HK-2 (cell line): ENCODE results near the gene NIPBL.
"Not testable (repeated sequence)": the region's sequence is repeated elsewhere in the genome, so short reads cannot be mapped to it uniquely, and the experiment has no call there.

Source experiments
- DNase-seq: peaks from one replicate; pipeline ENCODE4 v3.0.0-alpha.2; 2018; ENCODE audit not compliant: unreplicated experiment

The NIPBL gene

DNA sequence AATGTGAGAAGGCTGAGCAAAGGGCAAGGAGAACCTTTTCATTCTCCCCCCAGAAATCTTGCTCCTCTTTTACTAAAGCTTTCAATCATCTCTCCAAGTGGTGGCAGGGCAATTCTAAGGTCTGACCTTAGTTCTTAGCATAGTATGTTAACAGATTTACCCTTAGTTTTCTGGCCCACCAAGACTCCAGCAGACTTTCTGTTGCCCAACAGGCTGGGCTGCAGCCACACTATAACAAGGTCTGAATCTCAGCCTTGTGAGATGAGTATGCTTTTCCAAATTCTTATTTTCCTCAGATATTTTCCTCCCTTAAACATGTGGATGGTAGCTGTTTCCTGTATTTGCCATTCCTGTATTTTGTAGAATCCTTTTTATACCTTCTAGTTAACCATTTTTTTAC is 69.5 kb downstream of the NIPBL start:
- DNase-seq: no peak

DNA sequence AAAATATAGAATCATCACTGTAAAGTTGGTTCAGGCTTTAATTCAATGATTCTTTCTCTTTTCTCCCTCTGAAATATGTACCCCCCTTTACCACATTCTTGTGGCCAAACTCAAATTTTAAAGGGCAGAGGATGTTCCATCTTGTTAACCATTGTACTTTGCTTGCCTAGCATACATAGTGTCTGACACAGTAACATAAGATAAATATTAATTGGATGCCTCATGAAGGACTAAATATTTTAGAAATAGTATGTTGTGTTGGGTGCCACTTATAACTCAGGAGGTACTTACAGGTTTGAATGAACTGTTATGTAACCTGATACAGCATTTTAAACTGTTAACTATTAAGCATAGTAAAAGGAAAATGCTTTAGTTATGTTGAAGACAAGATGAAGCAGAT is 71.5 kb downstream of the NIPBL start:
- DNase-seq: no peak

- DNase-seq: no peak
These were observed 72.1 kb downstream of the NIPBL start for GRCh38 chr5:36948650-36949049.

DNA sequence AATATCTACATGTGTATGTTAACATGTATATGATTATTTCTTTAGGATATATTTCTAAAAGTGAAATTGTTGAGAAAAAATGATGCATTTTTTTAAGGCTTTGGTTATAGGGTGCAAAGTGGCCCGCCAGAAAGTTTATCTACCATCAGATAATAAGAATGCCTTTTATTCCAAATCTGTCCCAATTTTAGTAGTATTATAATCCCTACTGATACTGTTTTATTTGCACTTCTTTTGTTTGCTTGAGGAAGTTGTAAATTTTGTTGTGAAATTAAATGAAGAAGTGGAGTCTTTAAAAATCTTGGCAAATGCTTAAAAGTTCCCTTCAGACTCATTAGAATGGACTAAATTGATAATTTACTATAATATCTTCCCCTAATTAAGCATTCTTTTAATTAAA is 73.0 kb downstream of the NIPBL start:
- DNase-seq: no peak

DNA sequence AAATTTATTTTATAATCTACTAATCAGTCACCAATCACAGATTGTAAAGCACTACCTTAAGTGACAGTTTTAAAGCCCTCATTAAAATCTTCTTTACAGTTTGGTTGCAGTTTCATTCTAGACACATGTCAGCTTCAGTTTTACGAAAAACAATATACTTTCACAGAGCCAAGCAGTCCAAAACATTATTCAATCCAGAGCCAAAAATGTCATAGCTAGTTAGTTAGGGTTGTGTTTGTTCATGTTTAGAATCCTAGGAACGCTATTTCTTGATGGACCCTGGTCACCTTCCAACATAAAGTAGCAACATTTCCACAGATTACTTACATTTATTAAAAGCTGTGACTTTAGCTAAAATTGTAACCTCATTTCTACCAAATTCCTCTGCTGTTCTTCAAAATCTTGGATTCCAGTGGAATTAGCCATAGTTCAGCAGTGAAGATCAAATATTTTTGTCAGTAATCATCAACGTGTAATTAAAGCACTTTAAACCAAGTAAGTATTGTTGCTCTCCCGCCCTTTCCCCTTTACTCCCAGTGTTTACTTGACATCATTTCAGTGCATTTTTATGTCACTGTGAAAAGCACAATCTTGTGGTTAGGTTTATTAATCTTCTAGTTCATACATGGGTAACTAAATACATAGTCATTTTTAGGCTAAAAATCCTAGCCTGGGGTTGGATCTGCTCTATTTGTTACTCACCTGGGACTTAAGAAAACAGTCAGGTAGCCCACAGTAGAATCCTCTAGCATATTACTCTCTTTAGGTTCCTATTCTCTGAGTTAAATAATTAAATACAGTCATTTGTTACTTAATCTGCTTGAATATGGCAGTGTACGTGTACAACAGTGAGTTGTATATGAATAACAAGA is 74.3 kb downstream of the NIPBL start:
- DNase-seq: no peak

DNA sequence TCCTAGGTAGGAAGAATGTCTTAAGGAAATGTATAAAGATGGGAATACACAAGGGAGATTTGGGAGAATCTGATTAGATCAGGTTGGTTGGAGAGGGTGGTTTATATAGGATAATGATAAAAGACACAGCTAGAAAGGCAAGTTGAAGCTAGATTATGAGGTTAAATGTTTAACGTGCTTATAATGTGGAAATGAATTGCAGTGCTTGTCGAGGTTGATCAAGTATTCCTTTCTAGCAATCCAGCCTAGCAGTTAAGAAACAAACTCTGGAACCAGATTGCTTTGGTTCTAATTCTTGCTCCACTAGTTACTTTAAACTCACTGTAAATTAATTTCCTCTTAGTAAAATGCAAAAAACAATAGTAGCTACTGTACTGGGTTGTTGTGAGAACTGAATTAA is 76.5 kb downstream of the NIPBL start:
- DNase-seq: no peak

DNA sequence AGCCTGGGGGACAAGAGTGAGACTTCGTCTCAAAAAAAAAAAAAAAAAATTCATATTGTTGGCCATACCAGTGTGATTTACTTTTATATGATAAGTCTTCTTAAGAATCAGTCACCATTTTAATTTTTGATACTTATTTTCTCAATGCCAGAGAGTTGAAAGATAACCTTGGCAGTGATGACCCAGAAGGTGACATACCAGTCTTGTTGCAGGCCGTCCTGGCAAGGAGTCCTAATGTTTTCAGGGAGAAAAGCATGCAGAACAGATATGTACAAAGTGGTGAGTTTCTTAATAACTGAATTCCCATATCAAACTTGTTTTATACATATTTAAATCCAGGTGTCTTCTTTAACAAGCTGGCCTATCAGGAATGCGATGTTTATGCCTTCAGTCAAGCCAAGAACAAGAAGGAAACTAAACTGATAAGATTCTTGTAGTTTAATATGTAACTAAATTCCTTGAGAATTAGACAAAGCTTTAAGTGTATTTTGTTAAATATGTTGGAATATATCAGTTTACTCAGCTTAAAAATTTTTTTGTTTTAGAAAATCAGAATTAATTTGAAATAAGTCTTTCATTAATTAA is 81.5 kb downstream of the NIPBL start:
- DNase-seq: no peak

DNA sequence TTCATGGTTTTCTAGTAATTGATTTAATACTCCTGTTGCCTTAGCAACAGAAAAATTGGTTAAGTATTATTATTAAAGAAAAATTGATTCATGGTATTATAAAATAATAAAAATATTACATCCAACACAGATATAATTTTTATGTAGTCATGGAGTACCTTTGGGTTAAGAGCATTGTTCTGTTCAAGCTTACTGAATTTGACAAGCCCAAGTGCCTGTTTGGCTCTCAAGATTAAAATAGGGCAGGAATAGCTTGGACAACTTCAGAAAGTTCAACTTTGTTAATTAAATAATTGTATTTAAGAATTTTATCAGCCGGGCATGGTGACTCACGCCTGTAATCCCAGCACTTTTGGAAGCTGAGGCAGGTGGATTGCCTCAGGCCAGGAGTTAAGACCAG is 82.0 kb downstream of the NIPBL start:
- no peak for DNase-seq

- no peak for DNase-seq
These were observed 88.6 kb downstream of the NIPBL start for GRCh38 chr5:36965179-36965578.

GRCh38 chr5:36969700-36970395 is 93.3 kb downstream of the NIPBL start:
- no peak for DNase-seq

GRCh38 chr5:36978196-36978595 is 101.6 kb downstream of the NIPBL start:
- no peak for DNase-seq

DNA sequence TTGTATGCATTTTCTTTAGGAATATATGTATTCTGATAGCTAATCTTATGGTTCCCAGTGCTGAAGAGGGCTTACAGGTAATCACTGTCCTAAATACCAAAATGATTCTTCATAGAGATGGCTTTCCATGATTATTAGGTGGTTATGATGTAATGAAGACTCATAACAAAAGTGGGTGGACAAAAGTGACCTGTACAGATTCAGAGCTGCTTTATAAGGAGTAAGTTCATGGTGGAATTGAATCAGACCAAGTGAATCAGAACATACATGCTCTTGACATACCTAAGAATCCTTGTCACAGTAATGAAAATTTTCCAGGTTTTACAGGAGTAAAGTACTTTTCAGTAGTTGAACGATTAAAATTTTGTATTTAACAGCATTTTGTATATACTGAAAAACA is 105.6 kb downstream of the NIPBL start:
- DNase-seq: no peak

DNA sequence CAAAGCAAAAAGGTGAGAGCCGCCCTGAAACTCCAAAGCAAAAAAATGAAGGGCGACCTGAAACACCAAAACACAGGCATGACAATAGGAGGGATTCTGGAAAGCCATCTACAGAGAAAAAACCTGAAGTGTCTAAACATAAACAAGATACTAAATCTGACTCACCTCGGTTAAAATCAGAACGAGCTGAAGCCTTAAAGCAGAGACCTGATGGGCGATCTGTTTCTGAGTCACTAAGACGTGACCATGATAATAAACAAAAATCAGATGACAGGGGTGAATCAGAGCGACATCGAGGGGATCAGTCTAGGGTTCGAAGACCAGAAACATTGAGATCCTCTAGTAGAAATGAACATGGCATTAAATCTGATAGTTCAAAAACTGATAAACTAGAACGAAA is 108.8 kb downstream of the NIPBL start:
- no peak for DNase-seq

DNA sequence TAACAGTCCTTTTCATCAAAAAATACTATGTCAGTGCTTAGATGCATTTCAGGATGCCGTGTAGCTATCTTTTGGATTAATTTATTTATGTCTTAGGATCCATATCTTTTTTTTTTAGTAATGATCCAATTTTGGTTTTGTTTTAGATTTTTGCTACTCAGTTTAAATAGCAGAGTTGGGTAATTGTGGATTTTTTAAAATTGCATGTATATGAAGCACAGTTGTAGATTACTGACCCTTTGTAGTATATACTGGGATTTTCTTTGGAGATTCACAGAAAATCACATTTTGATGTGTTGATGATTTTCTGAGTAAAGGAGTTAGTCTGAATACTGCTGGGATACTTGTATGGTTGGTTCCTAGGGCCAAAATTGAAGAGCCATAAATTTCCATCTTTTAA is 111.8 kb downstream of the NIPBL start:
- DNase-seq: no peak

GRCh38 chr5:36998578-36998977 is 122.0 kb downstream of the NIPBL start:
- DNase-seq: no peak

- no peak for DNase-seq
These were observed 125.7 kb downstream of the NIPBL start for GRCh38 chr5:37002176-37002751.

- DNase-seq: no peak
These were observed 128.7 kb downstream of the NIPBL start for GRCh38 chr5:37005252-37005651.

- DNase-seq: no peak
These were observed 129.5 kb downstream of the NIPBL start for GRCh38 chr5:37005946-37006540.

GRCh38 chr5:37013181-37013580 is 136.6 kb downstream of the NIPBL start:
- DNase-seq: not testable (repeated sequence)

- DNase-seq: no peak
These were observed 137.8 kb downstream of the NIPBL start for GRCh38 chr5:37014321-37014720.

DNA sequence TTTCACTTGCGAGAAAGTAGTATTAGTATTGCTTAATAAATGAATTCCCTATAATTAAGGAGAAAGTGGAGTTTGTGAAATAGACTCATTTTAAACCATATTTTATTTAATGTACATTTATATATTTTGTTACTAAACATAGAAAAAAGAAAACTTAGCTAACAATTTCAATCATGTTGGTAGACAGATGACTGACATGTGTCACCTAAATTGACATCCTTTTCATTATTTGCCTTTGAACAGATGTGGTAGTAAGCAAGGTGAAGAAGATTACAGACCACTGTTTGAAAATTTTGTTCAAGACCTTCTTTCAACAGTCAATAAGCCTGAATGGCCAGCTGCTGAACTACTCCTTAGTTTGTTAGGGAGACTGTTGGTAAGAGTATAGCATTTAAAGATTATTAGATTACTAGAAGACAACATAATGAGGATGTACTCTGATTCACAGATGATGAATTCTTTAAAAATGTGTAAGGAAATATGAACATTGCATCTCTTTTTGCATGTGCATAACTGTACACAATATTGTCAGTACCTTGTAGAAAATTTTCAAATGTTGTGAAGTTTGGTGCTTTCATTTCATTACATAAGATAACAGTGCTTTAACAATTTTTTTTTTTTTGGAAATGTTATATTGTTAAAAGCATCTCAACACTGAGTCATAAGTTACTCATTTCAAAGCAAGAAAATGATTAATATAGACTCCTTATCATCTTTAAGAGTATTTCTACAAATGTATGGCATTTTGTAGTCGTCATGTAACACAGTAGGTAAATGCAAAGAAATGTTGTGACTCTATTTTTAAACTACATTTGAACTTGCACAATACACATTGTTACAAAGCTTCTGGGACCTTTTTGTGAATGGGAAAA is 139.5 kb downstream of the NIPBL start:
- DNase-seq: no peak
